ENCODE measurements around the gene SLC2A6.

Gene SLC2A6

GRCh38 chr9:133494636-133495326, 15.9 kb upstream of the SLC2A6 start:
- H3K9me3 Mint-ChIP-seq, result no peaks in the 10 kb centered on the region
- H3K27me3 Mint-ChIP-seq, result peaks cover 10% of the 10 kb centered on the region
- no peak overlapping the region for H3K27ac Mint-ChIP-seq
- no peak overlapping the region for H3K4me3 Mint-ChIP-seq
- H3K4me1 Mint-ChIP-seq (ENCODE audit: low read depth), result no peaks in the 10 kb centered on the region
- DNase-seq, result no peak
- no peaks in the 10 kb centered on the region for H3K36me3 Mint-ChIP-seq (ENCODE audit: low read depth)

- Mint-ChIP-seq H3K9me3 (no peaks in the 10 kb centered on the region), H3K36me3 (ENCODE audit: low read depth) (no peaks in the 10 kb centered on the region), H3K27ac (no peak overlapping the region), H3K27me3 (peaks cover 10% of the 10 kb centered on the region), H3K4me1 (ENCODE audit: low read depth) (no peaks in the 10 kb centered on the region), H3K4me3 (no peak overlapping the region)
- DNase-seq, result no peak
Measured at GRCh38 chr9:133493845-133494540, 15.1 kb upstream of the SLC2A6 start.

- DNase-seq, result no peak
- Mint-ChIP-seq H3K4me1 (ENCODE audit: low read depth) (no peaks in the 10 kb centered on the region), H3K4me3 (no peak overlapping the region), H3K36me3 (ENCODE audit: low read depth) (no peaks in the 10 kb centered on the region), H3K27ac (no peak overlapping the region), H3K27me3 (peaks cover 7% of the 10 kb centered on the region), H3K9me3 (no peaks in the 10 kb centered on the region)
Measured at GRCh38 chr9:133493428-133493827, 14.5 kb upstream of the SLC2A6 start.

GRCh38 chr9:133492061-133493021, 13.4 kb upstream of the SLC2A6 start:
- no peak overlapping the region for H3K4me3 Mint-ChIP-seq
- H3K9me3 Mint-ChIP-seq, result no peaks in the 10 kb centered on the region
- no peak for DNase-seq
- peaks cover 4% of the 10 kb centered on the region for H3K27me3 Mint-ChIP-seq
- H3K36me3 Mint-ChIP-seq (ENCODE audit: low read depth), result no peaks in the 10 kb centered on the region
- no peaks in the 10 kb centered on the region for H3K4me1 Mint-ChIP-seq (ENCODE audit: low read depth)
- no peak overlapping the region for H3K27ac Mint-ChIP-seq

GRCh38 chr9:133491656-133491925, 12.7 kb upstream of the SLC2A6 start:
- DNase-seq, result no peak
- H3K9me3 Mint-ChIP-seq, result no peaks in the 10 kb centered on the region
- H3K27ac Mint-ChIP-seq, result no peak overlapping the region
- H3K4me1 Mint-ChIP-seq (ENCODE audit: low read depth), result no peaks in the 10 kb centered on the region
- H3K36me3 Mint-ChIP-seq (ENCODE audit: low read depth), result no peaks in the 10 kb centered on the region
- H3K4me3 Mint-ChIP-seq, result no peak overlapping the region
- peaks cover 4% of the 10 kb centered on the region for H3K27me3 Mint-ChIP-seq

- Mint-ChIP-seq H3K4me3 (no peak overlapping the region), H3K27me3 (peaks cover 4% of the 10 kb centered on the region), H3K27ac (no peak overlapping the region), H3K9me3 (no peaks in the 10 kb centered on the region), H3K36me3 (ENCODE audit: low read depth) (no peaks in the 10 kb centered on the region), H3K4me1 (ENCODE audit: low read depth) (peaks cover 2% of the 10 kb centered on the region)
- no peak for DNase-seq
Measured at GRCh38 chr9:133490865-133491655, 12.2 kb upstream of the SLC2A6 start.

- H3K4me3 Mint-ChIP-seq, result no peak overlapping the region
- DNase-seq, result no peak
- no peaks in the 10 kb centered on the region for H3K36me3 Mint-ChIP-seq (ENCODE audit: low read depth)
- no peak overlapping the region for H3K27ac Mint-ChIP-seq
- peaks cover 4% of the 10 kb centered on the region for H3K4me1 Mint-ChIP-seq (ENCODE audit: low read depth)
- no peaks in the 10 kb centered on the region for H3K9me3 Mint-ChIP-seq
- peaks cover 4% of the 10 kb centered on the region for H3K27me3 Mint-ChIP-seq
Measured at GRCh38 chr9:133490201-133490681, 11.3 kb upstream of the SLC2A6 start.

GRCh38 chr9:133489253-133490190, 10.6 kb upstream of the SLC2A6 start:
- Mint-ChIP-seq H3K36me3 (ENCODE audit: low read depth) (no peaks in the 10 kb centered on the region), H3K4me1 (ENCODE audit: low read depth) (peaks cover 4% of the 10 kb centered on the region), H3K27ac (no peak overlapping the region), H3K4me3 (no peak overlapping the region), H3K9me3 (no peaks in the 10 kb centered on the region), H3K27me3 (peaks cover 4% of the 10 kb centered on the region)
- no peak for DNase-seq

- Mint-ChIP-seq H3K4me3 (no peak overlapping the region), H3K4me1 (ENCODE audit: low read depth) (peaks cover 4% of the 10 kb centered on the region), H3K27ac (no peak overlapping the region), H3K36me3 (ENCODE audit: low read depth) (no peaks in the 10 kb centered on the region), H3K27me3 (peaks cover 4% of the 10 kb centered on the region), H3K9me3 (no peaks in the 10 kb centered on the region)
- no peak for DNase-seq
Measured at GRCh38 chr9:133488686-133489252, 9.9 kb upstream of the SLC2A6 start.

GRCh38 chr9:133487331-133487725, 8.4 kb upstream of the SLC2A6 start:
- Mint-ChIP-seq H3K27ac (no peak overlapping the region), H3K4me3 (no peak overlapping the region), H3K9me3 (no peaks in the 10 kb centered on the region), H3K4me1 (ENCODE audit: low read depth) (peaks cover 4% of the 10 kb centered on the region), H3K36me3 (ENCODE audit: low read depth) (no peaks in the 10 kb centered on the region), H3K27me3 (peaks cover 4% of the 10 kb centered on the region)
- no peak for DNase-seq

GRCh38 chr9:133485531-133486260, 6.8 kb upstream of the SLC2A6 start:
- H3K4me3 Mint-ChIP-seq, result no peak overlapping the region
- peaks cover 4% of the 10 kb centered on the region for H3K4me1 Mint-ChIP-seq (ENCODE audit: low read depth)
- H3K27me3 Mint-ChIP-seq, result peaks cover 4% of the 10 kb centered on the region
- H3K9me3 Mint-ChIP-seq, result no peaks in the 10 kb centered on the region
- no peak for DNase-seq
- H3K36me3 Mint-ChIP-seq (ENCODE audit: low read depth), result no peaks in the 10 kb centered on the region
- H3K27ac Mint-ChIP-seq, result peak overlapping the region; percentile 50

GRCh38 chr9:133484671-133485437, 6.0 kb upstream of the SLC2A6 start:
- DNase-seq, result no peak
- Mint-ChIP-seq H3K27ac (no peak overlapping the region), H3K36me3 (ENCODE audit: low read depth) (no peaks in the 10 kb centered on the region), H3K4me3 (no peak overlapping the region), H3K27me3 (peaks cover under 1% of the 10 kb centered on the region), H3K4me1 (ENCODE audit: low read depth) (peaks cover 6% of the 10 kb centered on the region), H3K9me3 (no peaks in the 10 kb centered on the region)

All from activated T-cell treated with anti-CD3 and anti-CD28 coated beads, Interleukin-2, amount 50 U/mL, for 24 hours (primary cell).